ENCODE measurements around the gene HS1BP3. TPM values are rescaled to one million over a fixed set of nuclear protein-coding genes. Genes with fewer than 3 reads are reported as not detected.

Gene HS1BP3
- total RNA-seq, 1 donor from 2014 or later = 12.4 TPM

DNA sequence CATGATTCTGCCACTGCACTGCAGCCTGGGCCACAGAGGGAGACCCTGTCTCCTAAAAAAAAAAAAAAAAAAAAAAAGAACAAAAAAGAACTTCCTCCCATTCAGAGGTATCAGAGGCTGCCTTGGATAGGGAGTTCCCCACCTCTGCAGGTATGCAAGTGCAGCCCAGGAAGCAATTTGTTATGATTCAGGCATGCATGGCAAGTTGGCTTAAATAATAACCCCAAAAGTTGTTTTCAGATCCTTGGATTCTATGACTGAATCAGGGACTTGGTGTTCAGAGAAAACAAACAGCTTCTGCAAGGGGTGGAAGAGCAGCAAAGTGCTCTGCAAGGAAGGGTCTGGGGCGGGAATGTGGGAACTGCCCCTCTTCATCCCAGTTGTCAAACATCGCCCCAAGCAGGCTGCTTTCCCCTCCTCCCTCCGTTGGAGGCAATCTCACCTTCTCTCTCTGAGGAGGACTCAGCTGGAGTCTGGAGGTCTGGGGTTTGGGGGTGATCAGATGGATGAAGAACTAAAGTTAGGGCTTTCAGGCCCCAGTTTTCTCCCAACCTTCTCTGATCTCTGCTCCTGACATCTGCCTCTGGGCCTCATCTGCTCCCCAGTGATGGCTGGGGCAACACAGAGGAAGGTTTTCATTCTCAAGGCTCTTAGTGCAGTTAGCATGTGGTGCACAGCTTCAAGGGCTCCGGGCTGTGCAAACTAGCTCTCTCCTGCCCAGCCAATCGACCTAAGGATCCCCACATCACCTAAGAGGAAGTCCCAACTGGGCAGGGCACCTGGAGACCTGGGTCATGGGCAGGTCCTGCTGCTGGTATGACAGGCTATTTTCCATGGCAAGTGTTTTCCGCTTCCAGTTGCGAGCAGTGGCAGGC lies 12.5 kb upstream of the HS1BP3 start:
- no peak for ATAC-seq

DNA sequence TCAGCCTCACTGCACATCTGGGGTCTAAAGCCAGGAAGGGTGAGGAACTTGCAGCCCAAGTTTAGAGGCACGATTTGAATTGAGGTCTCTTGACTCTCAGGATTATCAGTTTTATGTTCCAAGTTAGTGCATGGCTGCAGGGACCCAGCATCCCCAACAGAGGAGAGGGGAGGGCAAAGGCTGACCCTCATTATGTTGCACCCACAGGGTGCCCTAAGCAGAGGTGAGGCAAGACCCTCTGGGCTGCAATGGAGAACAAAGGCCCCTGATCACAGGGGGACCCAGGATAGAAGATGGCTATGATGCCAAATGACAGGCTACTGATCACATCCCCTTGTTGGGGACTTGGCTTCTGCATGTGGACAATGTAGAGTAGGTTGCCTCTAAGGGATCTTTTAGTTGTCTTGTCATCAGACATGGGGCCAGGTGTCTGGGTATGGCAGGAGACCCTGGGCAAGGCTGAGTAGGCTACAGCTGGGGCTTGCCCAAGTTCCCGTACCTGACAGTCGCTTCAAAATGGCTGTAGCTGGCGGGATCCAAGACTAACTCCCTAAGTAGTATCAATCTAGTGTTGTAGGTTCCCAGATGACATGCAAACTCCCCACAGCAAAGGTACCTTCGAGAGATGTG lies 11.5 kb upstream of the HS1BP3 start:
- no peak for ATAC-seq

DNA sequence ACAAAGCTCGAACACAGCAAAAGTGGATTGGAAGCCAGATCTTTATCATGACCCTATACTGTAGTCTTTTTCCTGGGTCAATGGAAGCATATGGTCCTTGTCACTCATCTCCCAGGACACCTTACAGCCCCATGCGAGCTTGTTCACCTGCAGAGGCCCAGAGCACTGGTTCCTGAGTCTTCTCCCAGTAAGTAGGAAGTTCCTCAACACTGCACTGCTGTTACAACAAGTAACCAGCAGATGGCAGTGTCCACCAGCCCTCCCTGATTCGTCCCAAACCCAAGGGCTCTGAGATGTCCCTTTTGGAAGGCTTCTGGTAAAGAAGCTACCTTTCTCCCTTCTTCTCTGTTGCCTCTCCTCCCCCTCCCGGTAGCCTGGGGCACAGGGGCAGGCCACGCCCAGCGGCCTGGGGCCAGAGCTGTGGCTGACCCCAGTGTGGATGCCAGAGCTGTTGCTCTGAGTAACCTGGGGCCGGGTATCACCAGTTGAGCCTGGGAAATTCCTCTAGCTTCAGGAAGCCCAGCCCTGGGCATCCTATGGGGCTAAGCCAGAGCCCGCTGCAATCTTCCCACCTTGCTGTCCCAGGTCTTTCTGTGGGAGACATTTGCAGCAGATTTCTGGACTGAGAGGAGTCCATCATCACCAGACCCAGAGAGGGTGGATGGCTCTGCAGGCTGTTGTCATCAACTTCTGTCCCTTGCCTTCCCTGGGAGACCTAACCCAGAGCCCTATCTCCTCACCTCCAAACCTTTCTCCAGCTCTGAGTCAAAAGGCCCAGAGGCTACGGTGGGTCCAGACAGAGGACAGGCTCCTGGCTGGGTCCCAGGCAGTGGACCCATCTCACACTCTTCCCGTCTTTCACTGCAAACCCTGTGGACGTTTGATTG lies 10.8 kb upstream of the HS1BP3 start:
- ATAC-seq = peak; percentile 85

DNA sequence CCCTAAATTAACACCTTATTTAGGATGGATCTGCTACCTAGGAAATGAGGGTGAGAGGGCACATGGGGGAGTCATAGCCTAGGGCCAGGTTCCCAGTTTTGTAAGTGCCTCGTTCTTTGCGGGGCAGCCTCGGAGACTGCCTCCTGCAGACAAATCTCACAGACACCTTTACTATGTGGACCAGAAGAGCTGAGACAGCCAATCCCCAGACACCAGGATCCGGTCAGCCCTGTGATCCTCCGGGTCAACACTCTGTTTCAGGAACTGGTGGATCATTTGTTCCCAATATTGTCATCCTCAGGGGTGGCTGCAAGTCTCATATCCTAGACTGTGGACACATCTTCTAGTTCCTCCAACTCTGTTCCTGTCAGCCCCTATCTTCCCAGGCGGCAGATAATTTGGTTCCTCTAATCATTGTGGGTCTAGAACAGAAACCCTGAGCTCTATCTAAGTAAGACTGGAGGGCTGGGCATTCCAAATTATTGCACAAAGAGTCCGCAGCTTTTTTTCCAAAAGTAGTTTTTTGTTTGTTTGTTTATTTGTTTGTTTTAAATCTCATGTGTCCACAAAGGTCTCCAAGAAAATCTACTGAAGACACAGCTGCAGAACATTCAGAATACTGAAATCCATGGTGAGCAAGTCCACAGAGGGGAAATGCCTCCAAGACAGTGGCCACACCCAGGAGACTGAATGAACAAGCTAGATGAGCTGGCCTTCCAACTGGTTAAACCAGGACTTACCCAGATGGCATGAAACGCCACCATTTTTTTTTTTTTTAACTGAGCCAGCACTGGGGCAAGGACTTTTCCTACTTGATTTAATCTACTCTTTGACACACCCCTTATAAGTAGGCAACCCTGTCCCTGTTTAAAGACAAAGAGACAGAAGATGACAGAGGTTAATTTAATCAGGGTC lies 9.9 kb upstream of the HS1BP3 start:
- peak; percentile 90 for ATAC-seq

DNA sequence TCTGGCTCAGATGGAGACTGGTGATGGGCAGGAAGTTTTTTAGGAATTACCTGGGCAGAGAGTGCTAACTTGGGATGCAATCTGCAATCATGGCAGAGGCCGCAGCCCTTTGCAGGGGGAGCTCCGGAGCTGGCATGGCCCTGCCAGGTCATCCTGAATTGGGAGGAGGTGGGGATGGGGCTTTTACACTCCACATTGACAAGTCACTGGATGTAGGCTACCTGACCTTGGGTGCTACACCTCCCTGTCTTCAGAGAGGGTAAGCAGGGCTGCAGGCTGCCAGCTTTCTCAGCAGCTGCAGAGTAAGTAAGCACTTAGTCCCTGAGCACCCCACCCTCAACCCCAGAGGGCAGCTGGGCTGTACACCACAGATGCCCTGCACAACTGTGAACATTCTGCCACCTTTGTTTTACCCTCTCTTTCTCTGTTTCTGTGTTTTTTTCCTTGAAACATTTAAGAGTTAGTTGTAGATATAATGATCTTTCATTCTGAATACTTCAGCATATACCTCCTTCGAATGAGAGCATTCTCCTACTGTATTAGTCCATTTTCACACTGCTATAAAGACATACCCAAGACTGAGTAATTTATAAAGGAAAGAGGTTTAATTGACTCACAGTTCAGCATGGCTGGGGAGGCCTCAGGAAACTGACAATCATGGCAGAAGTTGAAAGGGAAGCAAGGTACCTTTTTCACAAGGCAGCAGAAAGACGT lies 6.8 kb upstream of the HS1BP3 start:
- no peak for ATAC-seq

DNA sequence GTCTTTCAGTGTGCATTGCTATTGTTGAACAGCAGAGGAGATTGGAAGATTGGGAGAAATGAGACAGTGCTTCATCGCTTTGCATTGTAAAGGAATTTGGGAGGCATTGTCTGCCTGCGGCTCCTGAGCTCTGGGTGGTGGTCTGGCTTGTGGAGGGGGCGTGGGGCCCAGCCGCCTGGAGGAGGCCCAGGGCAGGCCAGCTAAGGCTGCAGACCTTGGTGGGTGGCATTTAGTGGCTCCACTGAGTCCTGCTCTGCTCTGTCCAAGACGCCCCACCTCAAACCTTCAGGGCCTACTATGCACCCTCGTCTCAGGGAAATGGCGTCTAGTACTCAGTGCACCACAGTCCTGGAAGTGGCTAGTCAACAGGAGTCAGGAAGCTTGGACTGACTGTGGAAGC lies 5.7 kb upstream of the HS1BP3 start:
- ATAC-seq = no peak

DNA sequence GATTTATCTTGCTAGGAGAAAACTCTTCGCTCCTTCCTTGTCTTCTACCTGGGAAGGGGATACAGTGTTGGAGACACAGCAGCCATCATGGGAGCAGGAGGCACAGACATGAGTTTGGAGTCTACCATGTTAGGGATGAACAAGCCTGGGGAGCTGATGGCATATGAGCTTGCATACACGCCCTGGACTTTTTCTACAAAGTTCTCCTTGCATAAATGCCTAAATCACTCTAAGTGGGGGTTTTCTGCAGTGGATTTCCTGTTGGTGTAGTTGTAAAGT lies 3.6 kb upstream of the HS1BP3 start:
- no peak for ATAC-seq

DNA sequence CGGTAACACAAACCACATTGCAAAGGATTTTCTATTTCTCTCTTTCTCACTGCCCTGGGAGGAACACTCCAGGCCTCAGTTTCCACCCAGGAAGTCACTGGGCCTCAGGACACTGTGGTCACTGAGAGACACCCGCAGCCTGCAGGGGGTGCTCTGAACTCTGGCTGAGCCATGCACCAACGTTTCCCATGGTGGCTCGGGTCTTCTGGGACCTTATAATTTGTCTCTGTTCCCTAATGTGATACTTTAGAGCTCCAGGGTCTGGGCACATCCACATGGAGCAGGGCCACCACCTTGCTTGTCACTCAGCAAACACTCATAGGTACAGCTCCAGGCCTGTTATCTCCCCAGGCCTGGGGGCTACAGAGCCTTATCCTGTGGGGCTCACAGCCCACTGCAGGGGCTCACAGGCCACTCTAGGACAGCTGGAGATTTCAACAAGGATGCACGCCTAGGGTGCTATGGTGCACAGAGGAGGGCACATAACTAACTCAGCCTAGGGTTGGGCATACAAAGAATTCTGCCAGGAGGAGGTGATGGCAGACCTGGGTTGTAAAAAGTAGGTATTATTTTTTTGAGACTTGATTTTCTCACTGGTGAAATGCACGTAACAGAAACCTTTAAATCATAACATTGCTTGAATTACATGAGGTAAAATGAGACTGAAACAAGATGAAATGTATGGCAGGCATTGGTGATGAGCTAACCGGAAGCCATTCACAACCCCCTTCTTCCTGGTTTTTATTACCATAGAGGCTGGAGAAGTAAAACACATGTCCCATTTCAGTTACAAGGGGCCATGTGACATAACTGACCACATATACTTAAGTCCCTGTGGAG lies 3.0 kb upstream of the HS1BP3 start:
- no peak for ATAC-seq

DNA sequence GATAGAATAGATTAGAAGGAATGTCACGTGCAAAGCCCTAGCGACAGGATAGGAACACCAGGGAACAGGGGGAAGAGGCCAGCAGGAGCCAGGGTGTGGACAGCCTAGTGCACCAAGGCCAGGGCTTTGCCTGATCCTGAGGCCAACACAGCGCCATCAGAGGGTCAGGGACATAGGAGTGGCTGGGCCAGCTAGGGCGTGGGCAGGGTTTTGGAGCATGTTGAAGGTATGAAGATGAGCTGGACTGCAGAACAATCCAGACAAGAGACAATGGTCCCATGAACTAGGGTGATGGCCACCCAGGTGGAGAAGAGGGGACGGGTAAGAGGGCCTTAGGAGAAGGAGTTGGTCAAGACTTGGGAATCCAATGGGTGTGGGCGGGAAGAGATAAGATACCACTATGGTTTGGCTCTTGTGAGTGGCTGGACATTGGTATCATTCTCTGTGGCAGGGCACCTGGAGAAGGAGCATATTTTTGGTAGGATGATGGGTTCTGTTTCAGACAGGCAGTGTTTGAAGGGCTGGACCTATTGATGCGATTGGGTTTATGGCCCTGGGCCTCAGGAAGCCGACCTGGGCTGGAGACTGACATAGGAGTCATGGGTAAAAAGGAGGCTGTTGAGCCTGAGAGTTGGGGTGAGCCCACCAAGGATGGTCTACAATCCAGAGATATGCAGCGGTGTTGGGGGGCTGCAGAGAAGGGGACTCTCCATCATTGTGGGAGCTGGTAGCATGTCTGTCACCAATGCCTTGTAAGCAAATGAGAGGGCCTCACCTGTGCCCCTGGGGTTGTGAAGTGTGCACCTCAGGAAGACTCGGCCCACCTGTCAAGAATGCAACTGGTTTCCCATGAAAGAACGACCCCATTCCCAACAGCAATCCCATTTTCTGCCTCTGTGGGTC lies 2.0 kb upstream of the HS1BP3 start:
- no peak for ATAC-seq

DNA sequence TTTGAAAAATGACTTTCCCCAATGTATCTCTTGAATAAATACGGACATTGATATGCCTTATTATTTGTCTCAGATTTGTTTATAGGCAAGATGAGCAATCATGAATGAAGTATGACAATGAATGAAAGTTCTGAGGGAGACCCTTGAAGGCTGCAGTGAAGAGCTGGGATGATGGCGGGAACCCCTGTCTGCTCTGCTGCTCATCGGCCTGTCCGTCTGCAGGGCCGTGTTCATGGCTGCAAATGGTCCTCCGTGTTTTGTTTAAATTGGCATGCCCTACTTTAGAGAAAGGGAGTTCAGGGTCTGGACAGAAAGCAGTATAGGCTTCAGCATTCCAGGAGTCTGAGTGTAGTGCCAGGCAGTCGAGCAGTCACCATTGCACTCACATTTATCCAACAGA lies 1.2 kb upstream of the HS1BP3 start:
- ATAC-seq = no peak

DNA sequence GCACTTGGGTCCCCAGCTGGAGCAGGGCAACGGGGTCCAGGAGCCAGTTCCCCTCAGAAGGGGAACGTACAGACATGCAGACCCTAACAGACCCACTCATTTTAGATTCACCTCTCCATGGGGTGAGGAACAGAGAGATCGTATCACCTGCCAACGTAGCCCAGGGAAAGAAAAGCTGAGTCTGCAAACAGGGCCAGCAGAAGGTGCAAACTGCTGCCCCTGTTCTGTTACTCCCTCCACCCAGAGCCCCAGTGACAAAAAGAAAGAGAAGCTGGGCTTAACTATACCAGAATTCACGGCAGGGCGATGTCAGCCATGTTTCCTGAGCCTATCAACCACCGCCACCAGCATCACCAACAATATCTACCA lies 817 bp upstream of the HS1BP3 start:
- no peak for ATAC-seq

DNA sequence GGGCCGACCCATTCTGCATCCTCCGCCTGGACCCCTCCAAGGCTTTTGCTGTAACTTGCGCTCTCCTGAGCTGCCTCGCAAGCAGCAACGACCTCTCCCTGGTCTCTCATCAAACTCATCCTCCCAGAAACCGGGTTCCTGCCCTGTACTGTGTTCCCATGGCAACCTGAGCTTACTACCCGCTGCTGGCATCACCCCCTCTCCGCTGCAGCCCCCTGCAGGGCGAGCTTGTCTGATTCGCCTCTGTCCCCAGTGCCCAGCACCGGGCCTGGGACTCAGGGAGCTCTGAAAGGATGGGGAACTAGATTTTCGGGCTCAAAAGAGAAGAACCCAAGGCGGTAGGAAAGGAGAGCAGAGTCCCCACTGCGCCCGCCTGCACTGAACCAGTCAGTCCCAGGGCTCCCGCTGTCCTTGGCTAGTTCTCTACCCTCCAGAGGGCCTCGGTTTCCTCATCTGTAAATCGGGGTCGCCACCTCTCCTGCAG lies 463 bp downstream of the HS1BP3 start:
- ATAC-seq = peak; percentile 5

DNA sequence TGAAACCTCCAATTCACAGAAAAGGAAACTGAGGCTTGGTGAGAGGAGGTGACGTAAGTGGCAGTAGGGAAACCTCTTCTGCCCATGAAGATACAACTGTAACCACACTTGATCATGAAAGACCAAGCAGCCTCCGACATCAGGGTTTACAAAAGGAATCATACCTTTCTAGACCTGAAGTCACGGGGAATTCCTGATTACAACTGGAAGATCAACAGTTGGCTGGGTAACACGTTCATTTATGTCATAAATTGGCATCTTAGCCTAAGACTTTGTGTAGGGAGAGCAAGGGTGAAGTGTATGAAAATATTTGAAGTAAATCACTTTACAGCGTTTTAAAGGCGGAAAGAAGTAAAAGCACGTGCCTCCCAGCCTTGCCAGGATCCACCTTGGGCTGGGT lies 922 bp downstream of the HS1BP3 start:
- ATAC-seq = no peak

DNA sequence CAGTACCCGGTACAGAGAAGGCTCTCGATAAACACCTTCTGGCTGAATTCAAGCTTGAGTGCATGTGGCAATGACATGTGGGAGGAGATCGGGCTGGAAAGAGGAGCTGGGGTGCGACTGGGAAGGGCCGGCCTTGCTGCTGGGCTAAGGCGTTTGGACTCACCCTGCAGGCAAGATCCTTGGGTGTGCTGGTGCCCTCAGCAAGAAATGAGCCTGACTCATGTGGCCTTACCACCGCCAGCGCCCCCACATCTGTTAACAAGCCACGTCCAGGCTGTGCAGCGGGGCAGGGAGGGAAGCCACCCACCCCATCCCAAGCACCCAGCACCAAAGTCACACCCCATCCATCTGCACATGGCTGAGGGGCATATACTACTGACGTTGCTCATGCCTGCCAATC lies 1.3 kb downstream of the HS1BP3 start:
- ATAC-seq = peak; percentile 18

DNA sequence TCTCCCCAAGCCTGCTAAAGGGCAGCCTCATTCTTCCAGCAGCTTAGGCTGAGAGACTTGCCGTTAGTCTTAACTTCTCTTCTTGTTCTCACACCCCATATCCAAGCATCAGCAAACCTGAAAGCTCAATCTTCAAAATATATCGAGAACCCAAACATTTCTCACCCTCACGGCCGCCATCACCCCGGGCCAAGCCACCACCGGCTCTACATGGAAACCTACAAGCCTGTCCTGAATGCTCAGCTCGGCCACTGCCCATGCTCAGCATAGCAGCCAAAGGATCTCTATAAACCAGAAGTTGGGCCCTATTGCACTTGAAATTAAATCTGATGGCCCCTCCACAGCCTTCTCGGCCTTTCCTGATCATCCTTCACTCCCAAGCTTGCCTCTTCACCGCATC lies 2.1 kb downstream of the HS1BP3 start:
- ATAC-seq = no peak

DNA sequence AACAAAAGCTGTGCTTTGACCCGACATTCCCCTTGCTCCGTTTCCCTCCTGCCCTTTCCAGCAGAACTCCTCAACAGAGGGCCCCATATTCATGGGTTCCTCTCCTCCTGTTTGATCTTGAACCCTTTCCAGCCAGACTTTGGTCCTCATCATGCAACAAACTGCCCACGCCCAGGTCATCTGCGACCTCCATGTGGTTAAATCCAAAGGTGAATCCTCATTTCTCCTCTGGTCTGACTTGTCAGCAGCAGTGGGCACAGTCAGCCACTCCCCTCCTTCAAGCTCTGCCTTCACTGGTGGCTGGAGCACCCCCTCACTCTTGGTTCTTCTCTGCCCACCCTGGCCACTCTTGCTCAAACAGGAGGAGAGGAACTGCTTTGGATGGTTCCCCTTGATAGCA lies 2.7 kb downstream of the HS1BP3 start:
- no peak for ATAC-seq

DNA sequence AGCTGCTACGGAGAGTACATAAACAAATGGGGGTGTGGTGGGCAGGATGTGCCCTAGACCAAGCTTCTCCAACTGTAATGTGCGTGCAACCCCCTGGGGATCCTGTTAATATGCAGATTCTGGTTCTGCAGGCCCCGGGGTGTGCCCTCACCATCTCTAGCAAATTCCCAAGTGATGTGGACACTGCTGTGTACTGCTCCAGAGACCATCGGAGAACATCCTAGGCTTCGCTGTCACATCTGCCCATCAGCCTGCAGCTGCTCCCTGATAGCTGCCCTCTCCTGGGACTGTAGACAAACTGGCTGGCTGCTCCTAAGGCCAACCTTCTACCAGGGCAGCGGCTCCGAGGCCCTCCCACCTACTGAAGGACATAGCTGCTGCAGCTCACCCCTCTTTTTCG lies 3.2 kb downstream of the HS1BP3 start:
- no peak for ATAC-seq

DNA sequence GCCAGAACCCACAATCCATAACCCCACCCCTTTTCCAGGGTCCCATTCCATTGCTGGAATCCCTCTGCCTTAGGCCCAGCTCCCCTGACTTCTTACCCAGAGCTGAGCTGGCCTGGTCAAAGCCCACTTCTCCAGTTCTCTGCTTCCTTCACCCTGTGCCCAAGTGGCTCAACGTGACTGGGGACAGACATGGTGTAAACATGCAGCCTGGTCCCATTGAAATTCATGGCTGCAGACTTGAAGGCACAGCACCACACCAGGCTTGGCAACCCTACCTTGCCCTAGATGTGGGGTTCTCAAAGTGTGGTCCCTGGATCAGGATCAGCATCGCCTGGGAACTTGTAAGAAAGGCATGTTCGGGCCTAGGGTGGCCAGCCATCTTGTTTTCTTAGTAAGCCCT lies 3.7 kb downstream of the HS1BP3 start:
- ATAC-seq = no peak

DNA sequence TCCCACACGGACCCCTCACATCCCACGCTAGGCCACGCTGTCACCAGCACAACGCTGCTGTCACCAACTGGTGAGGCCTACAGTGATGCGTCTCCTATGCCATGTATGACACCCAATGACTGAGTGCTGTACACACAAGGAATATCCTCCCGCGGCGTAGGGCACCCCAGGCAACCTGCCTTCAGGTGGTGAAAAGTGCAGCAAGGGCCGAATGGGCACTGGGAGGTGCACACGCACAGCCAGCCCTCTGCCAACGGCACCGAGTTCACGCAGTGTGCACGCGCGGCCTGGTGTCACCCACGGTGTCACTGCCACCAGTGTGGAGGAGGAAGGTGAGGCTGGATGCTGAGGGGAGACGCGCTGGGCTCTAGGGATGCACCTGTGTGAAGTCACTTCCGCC lies 4.5 kb downstream of the HS1BP3 start:
- ATAC-seq = no peak

DNA sequence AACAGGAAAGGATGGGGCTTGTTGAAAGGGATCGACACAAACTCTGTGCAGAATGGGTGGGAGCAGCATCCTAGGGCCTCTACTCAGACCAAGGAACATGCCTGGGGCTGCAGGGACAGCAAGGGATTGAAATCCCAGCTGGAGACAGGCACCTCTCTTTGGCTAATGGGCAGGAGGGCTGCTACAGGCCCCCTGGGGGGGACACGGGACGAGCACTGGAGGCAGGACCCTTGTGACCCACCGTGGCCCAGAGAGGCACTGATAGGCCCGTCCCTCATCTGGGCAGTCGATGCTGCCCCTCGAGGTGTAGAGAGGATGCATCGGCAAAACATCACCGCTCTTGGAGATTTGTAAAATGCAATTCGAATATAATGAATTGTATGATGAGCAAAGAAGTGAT lies 5.1 kb downstream of the HS1BP3 start:
- no peak for ATAC-seq
